Gastroesophageal sphincter (tissue), 4 donors: Measurements from ENCODE around the gene VTA1. TPM values are rescaled to one million over a fixed set of nuclear protein-coding genes. Genes with fewer than 3 reads are reported as not detected.

Source experiments
- ATAC-seq: fragments of 150-250 bp; one replicate; pipeline ENCODE4 v1.9.1; 2016; ENCODE audit warnings: mild to moderate bottlenecking, moderate library complexity
- H3K27ac ChIP-seq, 4 donors: fragments of 200-600 bp; sonication (generic) in 3 of 4; 1 replicate in 3 of 4; 2 replicates in 1 of 4; pipeline ENCODE4 v1.5.1; 2016 to 2019
- H3K27me3 ChIP-seq: fragments of 200-600 bp; sonication (generic); one replicate; pipeline ENCODE4 v1.5.1; 2019
- H3K36me3 ChIP-seq, 2 donors: fragments of 200-600 bp; sonication (generic); one replicate each; pipeline ENCODE4 v1.5.1; 2019; ENCODE audit warnings: control low read depth in 1 of 2
- H3K4me1 ChIP-seq, 3 donors: fragments of 200-600 bp; sonication (generic); 1 replicate in 2 of 3; 2 replicates in 1 of 3; pipeline ENCODE4 v1.5.1; 2016 to 2019; ENCODE audit warnings: control low read depth in 2 of 3
- H3K4me3 ChIP-seq, 2 donors: fragments of 200-600 bp; sonication (generic); one replicate each; pipeline ENCODE4 v1.5.1; 2019; ENCODE audit warnings: mild to moderate bottlenecking in 1 of 2, moderate library complexity in 1 of 2
- H3K9me3 ChIP-seq, 3 donors: fragments of 200-600 bp; sonication (generic); one replicate each; pipeline ENCODE4 v1.5.1; 2017 to 2019; ENCODE audit warnings: control low read depth in 2 of 3
- EP300 ChIP-seq: sonication (generic); formaldehyde crosslinking; IDR thresholded peaks from one replicate; pipeline ENCODE4 v1.6.1; 2017; ENCODE audit warnings: antibody characterized with exemption, mild to moderate bottlenecking
- POLR2A ChIP-seq, 2 donors: fragments of 450-650 bp; IDR thresholded peaks; one replicate each; pipeline ENCODE4 v1.6.1; 2017; ENCODE audit warnings: antibody characterized with exemption in 2 of 2, mild to moderate bottlenecking in 2 of 2, moderate library complexity in 1 of 2
- POLR2AphosphoS5 ChIP-seq: sonication (generic); formaldehyde crosslinking; IDR thresholded peaks from one replicate; pipeline ENCODE4 v1.6.1; 2017; ENCODE audit warnings: antibody characterized with exemption
- WGBS, 2 donors: methylation state at CpG; one replicate each; pipeline ENCODE4 v1.1.5; 2018; ENCODE audit warnings: low coverage in 1 of 2; 5-methylcytosine and 5-hydroxymethylcytosine counted together
- total RNA-seq, 4 donors: library from RNA; depleted of rRNA; stranded (reverse); fragments of >200 nt; gene quantifications; one replicate each; pipeline ENCODE4 v1.1.0, GENCODE V29; 2016
- TF ChIP-seq, protein P1 (sequence below), 4 experiments: fragments of 200-600 bp in 2 of 4; fragments of 450-650 bp in 2 of 4; sonication (generic) in 1 of 4; IDR thresholded peaks; one replicate each; pipeline ENCODE4 v1.5.1; 2017 to 2019; ENCODE audit warnings: antibody characterized with exemption in 4 of 4, mild to moderate bottlenecking in 2 of 4, moderate library complexity in 2 of 4

VTA1 gene
- total RNA-seq, 4 donors from 2014 or later = 32.4 to 47.2 (median 37.4) TPM

GRCh38 chr6:142235272-142235671, 88.2 kb downstream of the VTA1 start:
- Histone ChIP-seq H3K27me3 (peaks cover 8% of the 10 kb centered on the region), H3K4me3 (no peak overlapping the region), H3K36me3 (no peaks in the 10 kb centered on the region), H3K9me3 (no peaks in the 10 kb centered on the region), H3K4me1 (no peaks in the 10 kb centered on the region), H3K27ac (no peak overlapping the region)
- no peak for ATAC-seq
- TF ChIP-seq EP300 = no peak
- no peak for TF ChIP-seq POLR2AphosphoS5
- TF ChIP-seq, protein P1, sequence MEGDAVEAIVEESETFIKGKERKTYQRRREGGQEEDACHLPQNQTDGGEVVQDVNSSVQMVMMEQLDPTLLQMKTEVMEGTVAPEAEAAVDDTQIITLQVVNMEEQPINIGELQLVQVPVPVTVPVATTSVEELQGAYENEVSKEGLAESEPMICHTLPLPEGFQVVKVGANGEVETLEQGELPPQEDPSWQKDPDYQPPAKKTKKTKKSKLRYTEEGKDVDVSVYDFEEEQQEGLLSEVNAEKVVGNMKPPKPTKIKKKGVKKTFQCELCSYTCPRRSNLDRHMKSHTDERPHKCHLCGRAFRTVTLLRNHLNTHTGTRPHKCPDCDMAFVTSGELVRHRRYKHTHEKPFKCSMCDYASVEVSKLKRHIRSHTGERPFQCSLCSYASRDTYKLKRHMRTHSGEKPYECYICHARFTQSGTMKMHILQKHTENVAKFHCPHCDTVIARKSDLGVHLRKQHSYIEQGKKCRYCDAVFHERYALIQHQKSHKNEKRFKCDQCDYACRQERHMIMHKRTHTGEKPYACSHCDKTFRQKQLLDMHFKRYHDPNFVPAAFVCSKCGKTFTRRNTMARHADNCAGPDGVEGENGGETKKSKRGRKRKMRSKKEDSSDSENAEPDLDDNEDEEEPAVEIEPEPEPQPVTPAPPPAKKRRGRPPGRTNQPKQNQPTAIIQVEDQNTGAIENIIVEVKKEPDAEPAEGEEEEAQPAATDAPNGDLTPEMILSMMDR (IDR thresholded peaks at IDR 0.05) = no peak
- 46 to 62% methylated on average over 3 of the region's 3 CpGs for WGBS, 2 donors

- no peak for ATAC-seq
- H3K9me3 ChIP-seq = no peaks in the 10 kb centered on the region
- 53 to 74% methylated on average over 2 of the region's 2 CpGs for WGBS, 2 donors
- no peaks in the 10 kb centered on the region for H3K36me3 ChIP-seq
- no peaks in the 10 kb centered on the region for H3K4me1 ChIP-seq
- no peak overlapping the region for H3K27ac ChIP-seq
- no peak overlapping the region for H3K4me3 ChIP-seq
- TF ChIP-seq, protein P1 (IDR thresholded peaks at IDR 0.05) = no peak
- TF ChIP-seq POLR2AphosphoS5 = no peak
- TF ChIP-seq EP300 = no peak
- peaks cover 8% of the 10 kb centered on the region for H3K27me3 ChIP-seq
Measured at GRCh38 chr6:142235791-142236190, 88.7 kb downstream of the VTA1 start.

DNA sequence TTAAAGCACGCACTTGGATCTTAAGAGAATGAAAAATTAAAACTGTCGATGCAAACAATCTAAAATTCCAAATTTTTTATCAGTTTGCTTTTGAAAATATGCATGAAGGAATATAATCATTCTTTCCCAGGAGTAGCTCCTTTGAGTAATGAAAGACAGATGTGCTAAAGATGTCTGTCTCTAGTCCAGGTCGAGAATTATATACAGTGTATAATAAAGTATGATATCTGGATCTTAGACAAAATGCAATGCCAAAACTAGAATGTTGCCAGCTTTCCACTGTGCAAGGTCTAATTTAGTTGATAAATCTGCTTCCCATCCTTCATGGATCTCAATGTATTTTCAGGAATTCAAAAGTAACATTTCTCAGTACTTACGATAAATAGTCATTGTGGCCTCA, 89.6 kb downstream of the VTA1 start:
- WGBS, 2 donors = 44 to 47% methylated on average over 4 of the region's 4 CpGs
- Histone ChIP-seq H3K36me3 (no peaks in the 10 kb centered on the region), H3K27me3 (peaks cover 8% of the 10 kb centered on the region), H3K4me1 (no peaks in the 10 kb centered on the region), H3K9me3 (no peaks in the 10 kb centered on the region), H3K4me3 (no peak overlapping the region), H3K27ac (no peak overlapping the region)
- no peak for ATAC-seq
- TF ChIP-seq POLR2A (IDR thresholded peaks at IDR 0.05) = no peak
- TF ChIP-seq EP300 = no peak
- no peak for TF ChIP-seq POLR2AphosphoS5
- TF ChIP-seq, protein P1 (IDR thresholded peaks at IDR 0.05) = no peak

GRCh38 chr6:142238881-142239280, 91.8 kb downstream of the VTA1 start:
- no peak for TF ChIP-seq POLR2A (IDR thresholded peaks at IDR 0.05)
- TF ChIP-seq EP300 = no peak
- TF ChIP-seq, protein P1 (IDR thresholded peaks at IDR 0.05) = no peak
- no peak for TF ChIP-seq POLR2AphosphoS5
- no peak overlapping the region for H3K4me3 ChIP-seq
- H3K27ac ChIP-seq = no peak overlapping the region
- ATAC-seq = no peak
- H3K27me3 ChIP-seq = no peaks in the 10 kb centered on the region
- H3K9me3 ChIP-seq = no peaks in the 10 kb centered on the region
- 69 to 89% methylated on average over 3 of the region's 3 CpGs for WGBS, 2 donors
- no peaks in the 10 kb centered on the region for H3K4me1 ChIP-seq
- H3K36me3 ChIP-seq = no peaks in the 10 kb centered on the region

DNA sequence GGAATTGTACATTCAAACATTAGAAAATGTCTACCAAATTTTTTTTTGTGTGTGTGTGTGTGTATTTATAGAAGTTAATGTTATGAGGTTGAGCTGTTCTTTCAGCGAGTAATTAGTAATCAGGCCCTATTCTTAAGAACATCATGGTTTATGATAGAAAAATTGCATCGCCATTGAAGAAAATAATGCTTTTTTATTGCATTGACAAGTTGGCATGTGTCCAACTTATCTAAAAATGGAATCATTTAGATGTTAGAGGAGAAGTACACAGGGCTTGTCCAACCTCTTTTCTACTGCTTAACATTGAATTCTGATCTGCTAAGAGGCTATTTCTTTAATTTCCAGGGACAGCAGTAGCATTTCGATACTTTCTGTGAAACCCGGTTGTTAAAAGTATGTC, 93.1 kb downstream of the VTA1 start:
- no peaks in the 10 kb centered on the region for H3K9me3 ChIP-seq
- no peak overlapping the region for H3K27ac ChIP-seq
- H3K27me3 ChIP-seq = no peaks in the 10 kb centered on the region
- TF ChIP-seq, protein P1 (IDR thresholded peaks at IDR 0.05) = no peak
- TF ChIP-seq POLR2A (IDR thresholded peaks at IDR 0.05) = no peak
- TF ChIP-seq POLR2AphosphoS5 = no peak
- TF ChIP-seq EP300 = no peak
- H3K4me1 ChIP-seq = no peaks in the 10 kb centered on the region
- WGBS, 2 donors = 75 to 81% methylated on average over 4 of the region's 4 CpGs
- no peak overlapping the region for H3K4me3 ChIP-seq
- no peaks in the 10 kb centered on the region for H3K36me3 ChIP-seq
- ATAC-seq = no peak
